ENCODE data around the gene HARS2.

DNA sequence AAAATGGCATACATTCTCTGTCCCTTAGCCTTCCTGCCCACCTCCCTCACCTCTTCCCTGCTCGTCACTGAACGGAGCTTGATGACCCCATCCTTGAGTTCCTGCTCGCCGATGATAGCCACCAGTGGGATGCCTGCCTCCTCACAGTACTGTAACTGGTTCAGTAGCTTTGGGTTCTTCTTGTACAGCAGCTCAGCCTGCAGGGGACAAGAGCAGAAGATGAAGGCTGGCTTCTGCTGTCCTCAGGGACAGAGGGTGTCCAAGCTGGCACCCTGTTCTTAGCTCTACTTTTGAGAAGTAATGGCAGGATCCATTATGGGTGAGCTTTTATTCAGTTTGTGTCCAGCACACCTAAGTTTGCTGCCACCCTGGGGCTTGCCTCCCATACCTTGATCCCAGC is 16.6 kb upstream of the HARS2 start:
- TF ChIP-seq POLR2A (IDR thresholded peaks at IDR 0.05; ENCODE audit: low read depth, low read length) (no peak), POLR2AphosphoS5 (IDR thresholded peaks at IDR 0.05; ENCODE audit: low read depth, low read length) (peak; percentile 19; the same call in 1 of the 2 replicates)

All from GM12892 (cell line).